DND-41 (cell line): ENCODE results near the gene MLXIPL.

Source experiments
- CTCF ChIP-seq: IDR thresholded peaks from 2 replicates; pipeline ENCODE4 v1.5.1; 2012; ENCODE audit warnings: borderline replicate concordance, low read length, moderate library complexity, mild to moderate bottlenecking; ENCODE audit not compliant: poor library complexity, severe bottlenecking; ENCODE audit errors: extremely low read depth
- EZH2 ChIP-seq: IDR thresholded peaks from 3 replicates; pipeline ENCODE4 v1.6.1; 2012; ENCODE audit warnings: borderline replicate concordance, low read depth, mild to moderate bottlenecking, moderate library complexity, low read length, inconsistent platforms; ENCODE audit not compliant: severe bottlenecking

- TF ChIP-seq CTCF = no peak
- no peak for TF ChIP-seq EZH2
These were observed 46.5 kb downstream of the MLXIPL start for GRCh38 chr7:73577627-73578341.
